NT2/D1 (cell line): ENCODE results near the gene IFI35.

Experiments used
- SUZ12 ChIP-seq: IDR thresholded peaks from 2 replicates; pipeline ENCODE4 v1.6.1; 2011; ENCODE audit not compliant: insufficient read length, insufficient read depth; ENCODE audit errors: extremely low read depth
- YY1 ChIP-seq: IDR thresholded peaks from 2 replicates; pipeline ENCODE4 v1.6.1; 2011; ENCODE audit not compliant: insufficient read length, insufficient read depth
- ZNF274 ChIP-seq: IDR thresholded peaks from 2 replicates; pipeline ENCODE4 v1.6.1; 2011; ENCODE audit warnings: mild to moderate bottlenecking, low read depth, low read length

GRCh38 chr17:42991471-42991870, 15.1 kb upstream of the IFI35 start:
- TF ChIP-seq ZNF274, result no peak
- no peak for TF ChIP-seq YY1
- no peak for TF ChIP-seq SUZ12
